ENCODE results near the gene CDS2. TPM values are rescaled to one million over a fixed set of nuclear protein-coding genes. Genes with fewer than 3 reads are reported as not detected.

The CDS2 gene
- total RNA-seq: 77.9 TPM
- 10 to 100 TPM; 47.6 to 75.4 (median 51.5) TPM for polyA plus RNA-seq

GRCh38 chr20:5126512-5127203 lies at the start of gene CDS2:
Gene CDS2, plus strand, starts transcription at chr20:5127008. Its CDS starts 85 bp downstream, at chr20:5127093.
- Histone ChIP-seq H3K36me3 (ENCODE audit: control insufficient read depth, insufficient read depth, low read length) (peaks cover 4% of the 10 kb centered on the region), H3K4me3 (ENCODE audit: low read depth, low read length) (peak within 1 kb of the TSS; percentile 92), H3K27ac (ENCODE audit: insufficient read depth, low read length, poor library complexity, severe bottlenecking) (peak within 1 kb of the TSS; percentile 99), H3K9me3 (ENCODE audit: control insufficient read depth in 2 of 2, low read length in 2 of 2) (no peaks in the 10 kb centered on the region), H3K27me3 (ENCODE audit: control insufficient read depth, insufficient read depth, low read length) (no peaks in the 10 kb centered on the region), H3K4me1 (ENCODE audit: control insufficient read depth, insufficient read depth, low read length, poor library complexity, severe bottlenecking) (peaks cover 22% of the 10 kb centered on the region)
- Mint-ChIP-seq H3K27ac (peak within 1 kb of the TSS; percentile 97 to 99 (median 98)), H3K4me3 (peak within 1 kb of the TSS; percentile 95 to 97 (median 96)), H3K9me3 (no peaks in the 10 kb centered on the region), H3K27me3 (no peaks in the 10 kb centered on the region), H3K4me1 (peaks cover 12 to 45% (median 28%) of the 10 kb centered on the region in 4 donors), H3K36me3 (peaks cover 7% of the 10 kb centered on the region)
- ATAC-seq (ENCODE audit: low read depth in 2 of 2) (peak; percentile 88 to 91), DNase-seq (peak; percentile 99 to 100 (median 99))

- H3K36me3 ChIP-seq (ENCODE audit: control insufficient read depth, insufficient read depth, low read length): no peaks in the 10 kb centered on the region
Measured at GRCh38 chr20:5077761-5078387, 48.9 kb upstream of the CDS2 start.

GRCh38 chr20:5078399-5078958 lies 48.3 kb upstream of the CDS2 start:
- H3K36me3 ChIP-seq (ENCODE audit: control insufficient read depth, insufficient read depth, low read length): no peaks in the 10 kb centered on the region
- peak overlapping the region; percentile 66 to 92 (median 88) for H3K4me3 Mint-ChIP-seq
- ATAC-seq (ENCODE audit: low read depth in 2 of 2): peak; percentile 96 to 97
- no peaks in the 10 kb centered on the region for H3K27me3 ChIP-seq (ENCODE audit: control insufficient read depth, insufficient read depth, low read length)
- H3K27ac Mint-ChIP-seq: peak overlapping the region; percentile 98 to 99 (median 98)
- H3K9me3 ChIP-seq (ENCODE audit: control insufficient read depth in 2 of 2, low read length in 2 of 2): no peaks in the 10 kb centered on the region
- no peaks in the 10 kb centered on the region for H3K9me3 Mint-ChIP-seq
- H3K27ac ChIP-seq (ENCODE audit: insufficient read depth, low read length, poor library complexity, severe bottlenecking): peak overlapping the region; percentile 94
- H3K4me1 ChIP-seq (ENCODE audit: control insufficient read depth, insufficient read depth, low read length, poor library complexity, severe bottlenecking): peaks cover 31% of the 10 kb centered on the region
- H3K4me1 Mint-ChIP-seq: peaks cover 7 to 48% (median 26%) of the 10 kb centered on the region in 4 donors
- H3K27me3 Mint-ChIP-seq: no peaks in the 10 kb centered on the region
- peak; percentile 44 to 98 (median 77) for DNase-seq
- peak overlapping the region; percentile 85 for H3K4me3 ChIP-seq (ENCODE audit: low read depth, low read length)
- no peaks in the 10 kb centered on the region for H3K36me3 Mint-ChIP-seq

More at GRCh38 chr20:5077761-5078387, 48.9 kb upstream of the CDS2 start:
- Mint-ChIP-seq H3K36me3 (no peaks in the 10 kb centered on the region), H3K4me1 (peaks cover 7 to 48% (median 26%) of the 10 kb centered on the region in 4 donors), H3K9me3 (no peaks in the 10 kb centered on the region), H3K27ac (peak overlapping the region; percentile 98 to 99 (median 98)), H3K4me3 (peak overlapping the region; percentile 66 to 92 (median 88)), H3K27me3 (no peaks in the 10 kb centered on the region)
- no peaks in the 10 kb centered on the region for H3K27me3 ChIP-seq (ENCODE audit: control insufficient read depth, insufficient read depth, low read length)
- peak overlapping the region; percentile 85 for H3K4me3 ChIP-seq (ENCODE audit: low read depth, low read length)
- peak in 1 of 3 donors; percentile 80 for DNase-seq
- ATAC-seq (ENCODE audit: low read depth in 2 of 2): peak; percentile 52 to 60
- H3K9me3 ChIP-seq (ENCODE audit: control insufficient read depth in 2 of 2, low read length in 2 of 2): no peaks in the 10 kb centered on the region
- peak overlapping the region; percentile 94 for H3K27ac ChIP-seq (ENCODE audit: insufficient read depth, low read length, poor library complexity, severe bottlenecking)
- peaks cover 31% of the 10 kb centered on the region for H3K4me1 ChIP-seq (ENCODE audit: control insufficient read depth, insufficient read depth, low read length, poor library complexity, severe bottlenecking)

GRCh38 chr20:5080384-5080877 lies 46.4 kb upstream of the CDS2 start:
- Histone ChIP-seq H3K27ac (ENCODE audit: insufficient read depth, low read length, poor library complexity, severe bottlenecking) (no peak overlapping the region), H3K4me1 (ENCODE audit: control insufficient read depth, insufficient read depth, low read length, poor library complexity, severe bottlenecking) (peaks cover 31% of the 10 kb centered on the region), H3K4me3 (ENCODE audit: low read depth, low read length) (no peak overlapping the region), H3K27me3 (ENCODE audit: control insufficient read depth, insufficient read depth, low read length) (no peaks in the 10 kb centered on the region), H3K9me3 (ENCODE audit: control insufficient read depth in 2 of 2, low read length in 2 of 2) (no peaks in the 10 kb centered on the region), H3K36me3 (ENCODE audit: control insufficient read depth, insufficient read depth, low read length) (no peaks in the 10 kb centered on the region)
- DNase-seq (peak in 1 of 3 donors; percentile 76), ATAC-seq (ENCODE audit: low read depth in 2 of 2) (no peak)
- Mint-ChIP-seq H3K27me3 (no peaks in the 10 kb centered on the region), H3K9me3 (no peaks in the 10 kb centered on the region), H3K4me1 (peaks cover 7 to 48% (median 27%) of the 10 kb centered on the region in 4 donors), H3K36me3 (no peaks in the 10 kb centered on the region), H3K27ac (peak overlapping the region; percentile 80 to 99 (median 98)), H3K4me3 (peak overlapping the region in 1 of 4 donors; percentile 14)

- H3K36me3 Mint-ChIP-seq: no peaks in the 10 kb centered on the region
- ATAC-seq (ENCODE audit: low read depth in 2 of 2) (no peak), DNase-seq (no peak)
- no peak overlapping the region for H3K27ac Mint-ChIP-seq
- Histone ChIP-seq H3K9me3 (ENCODE audit: control insufficient read depth in 2 of 2, low read length in 2 of 2) (no peaks in the 10 kb centered on the region), H3K36me3 (ENCODE audit: control insufficient read depth, insufficient read depth, low read length) (no peaks in the 10 kb centered on the region), H3K27me3 (ENCODE audit: control insufficient read depth, insufficient read depth, low read length) (no peaks in the 10 kb centered on the region), H3K27ac (ENCODE audit: insufficient read depth, low read length, poor library complexity, severe bottlenecking) (no peak overlapping the region), H3K4me1 (ENCODE audit: control insufficient read depth, insufficient read depth, low read length, poor library complexity, severe bottlenecking) (peaks cover 9% of the 10 kb centered on the region), H3K4me3 (ENCODE audit: low read depth, low read length) (no peak overlapping the region)
- no peak overlapping the region for H3K4me3 Mint-ChIP-seq
- no peaks in the 10 kb centered on the region for H3K27me3 Mint-ChIP-seq
- peaks cover 3 to 22% (median 14%) of the 10 kb centered on the region in 4 donors for H3K4me1 Mint-ChIP-seq
- H3K9me3 Mint-ChIP-seq: peaks cover 0 to 2% (median 0%) of the 10 kb centered on the region in 7 donors
Measured at GRCh38 chr20:5085380-5085779, 41.4 kb upstream of the CDS2 start.

- H3K27me3 ChIP-seq (ENCODE audit: control insufficient read depth, insufficient read depth, low read length): no peaks in the 10 kb centered on the region
- peaks cover 0 to 2% (median 0%) of the 10 kb centered on the region in 7 donors for H3K9me3 Mint-ChIP-seq
- H3K4me3 Mint-ChIP-seq: no peak overlapping the region
- H3K9me3 ChIP-seq (ENCODE audit: control insufficient read depth in 2 of 2, low read length in 2 of 2): no peaks in the 10 kb centered on the region
- H3K36me3 ChIP-seq (ENCODE audit: control insufficient read depth, insufficient read depth, low read length): no peaks in the 10 kb centered on the region
- H3K27ac Mint-ChIP-seq: peak overlapping the region in 1 of 3 donors; percentile 45
- ATAC-seq (ENCODE audit: low read depth in 2 of 2) (no peak), DNase-seq (no peak)
- peaks cover 5% of the 10 kb centered on the region for H3K36me3 Mint-ChIP-seq
- no peak overlapping the region for H3K4me3 ChIP-seq (ENCODE audit: low read depth, low read length)
- no peak overlapping the region for H3K27ac ChIP-seq (ENCODE audit: insufficient read depth, low read length, poor library complexity, severe bottlenecking)
- H3K4me1 Mint-ChIP-seq: peaks cover 7 to 20% (median 13%) of the 10 kb centered on the region in 4 donors
- H3K27me3 Mint-ChIP-seq: no peaks in the 10 kb centered on the region
- peaks cover 8% of the 10 kb centered on the region for H3K4me1 ChIP-seq (ENCODE audit: control insufficient read depth, insufficient read depth, low read length, poor library complexity, severe bottlenecking)
Measured at GRCh38 chr20:5088688-5089087, 38.1 kb upstream of the CDS2 start.

- H3K27ac ChIP-seq (ENCODE audit: insufficient read depth, low read length, poor library complexity, severe bottlenecking): no peak overlapping the region
- Mint-ChIP-seq H3K36me3 (peaks cover 5% of the 10 kb centered on the region), H3K4me1 (peaks cover 7 to 20% (median 12%) of the 10 kb centered on the region in 4 donors), H3K27ac (peak overlapping the region; percentile 45 to 91 (median 85)), H3K4me3 (peak overlapping the region in 1 of 4 donors; percentile 10), H3K27me3 (no peaks in the 10 kb centered on the region), H3K9me3 (peaks cover 0 to 2% (median 0%) of the 10 kb centered on the region in 7 donors)
- H3K4me1 ChIP-seq (ENCODE audit: control insufficient read depth, insufficient read depth, low read length, poor library complexity, severe bottlenecking): peaks cover 8% of the 10 kb centered on the region
- H3K36me3 ChIP-seq (ENCODE audit: control insufficient read depth, insufficient read depth, low read length): no peaks in the 10 kb centered on the region
- no peaks in the 10 kb centered on the region for H3K9me3 ChIP-seq (ENCODE audit: control insufficient read depth in 2 of 2, low read length in 2 of 2)
- peak overlapping the region; percentile 22 for H3K4me3 ChIP-seq (ENCODE audit: low read depth, low read length)
- ATAC-seq (ENCODE audit: low read depth in 2 of 2) (peak; percentile 55 to 57), DNase-seq (peak in 1 of 3 donors; percentile 74)
- no peaks in the 10 kb centered on the region for H3K27me3 ChIP-seq (ENCODE audit: control insufficient read depth, insufficient read depth, low read length)
Measured at GRCh38 chr20:5090191-5090590, 36.6 kb upstream of the CDS2 start.
